HepG2 (cell line): ENCODE results near the gene RNFT2.

ENCODE experiments used
- CTCF ChIP-seq: sonication (generic); formaldehyde crosslinking; IDR thresholded peaks from 2 replicates; pipeline ENCODE4 v1.5.0; 2020; ENCODE audit warnings: mild to moderate bottlenecking, missing genetic modification reagents, moderate library complexity
- PHF8 ChIP-seq: sonication (generic); formaldehyde crosslinking; IDR thresholded peaks from 2 replicates; pipeline ENCODE4 v1.5.0; 2020; ENCODE audit warnings: missing genetic modification reagents
- SIN3A ChIP-seq: IDR thresholded peaks from 2 replicates; pipeline ENCODE4 v1.6.1; 2011; ENCODE audit warnings: low read depth, mild to moderate bottlenecking, control low read depth, low read length, borderline replicate concordance
- ZNF460 ChIP-seq: sonication (generic); formaldehyde crosslinking; IDR thresholded peaks from 2 replicates; pipeline ENCODE4 v1.5.1; 2020; ENCODE audit warnings: missing genetic modification reagents, mild to moderate bottlenecking, borderline replicate concordance

GRCh38 chr12:116837097-116837496 is 99.0 kb downstream of the RNFT2 start:
- no peak for TF ChIP-seq CTCF
- TF ChIP-seq ZNF460: no peak
- no peak for TF ChIP-seq SIN3A
- no peak for TF ChIP-seq PHF8
